HCT116 (cell line): ENCODE data around the gene RAET1L.

Experiments
- CBX3 ChIP-seq: IDR thresholded peaks from 2 replicates; pipeline ENCODE4 v1.6.1; 2012; ENCODE audit warnings: low read depth
- EGR1 ChIP-seq: IDR thresholded peaks from 2 replicates; pipeline ENCODE4 v1.6.1; 2012; ENCODE audit warnings: low read depth
- ELF1 ChIP-seq: IDR thresholded peaks from 2 replicates; pipeline ENCODE4 v1.6.1; 2012; ENCODE audit warnings: low read depth, borderline replicate concordance
- EZH2 ChIP-seq: fragments of 200-600 bp; sonication (generic); IDR thresholded peaks from 2 replicates; pipeline ENCODE4 v1.6.1; 2017; ENCODE audit warnings: antibody characterized with exemption, mixed run types
- EZH2phosphoT487 ChIP-seq: fragments of 200-600 bp; IDR thresholded peaks from 2 replicates; pipeline ENCODE4 v1.6.1; 2018; ENCODE audit warnings: antibody characterized with exemption, borderline replicate concordance
- POLR2A ChIP-seq: IDR thresholded peaks from 2 replicates; pipeline ENCODE4 v1.7.0; 2011; ENCODE audit warnings: borderline replicate concordance; ENCODE audit not compliant: insufficient read depth, insufficient read length; ENCODE audit errors: extremely low read depth
- POLR2AphosphoS5 ChIP-seq: IDR thresholded peaks from 2 replicates; pipeline ENCODE4 v1.6.1; 2011; ENCODE audit warnings: mild to moderate bottlenecking, low read depth, low read length, moderate library complexity
- RAD21 ChIP-seq: IDR thresholded peaks from 2 replicates; pipeline ENCODE4 v1.6.1; 2012; ENCODE audit warnings: low read depth, mild to moderate bottlenecking
- SP1 ChIP-seq: IDR thresholded peaks from 2 replicates; pipeline ENCODE4 v1.6.1; 2012; ENCODE audit warnings: low read depth
- SRF ChIP-seq: IDR thresholded peaks from 2 replicates; pipeline ENCODE4 v1.6.1; 2012; ENCODE audit warnings: low read depth
- TF ChIP-seq, protein P1 (sequence below), 3 experiments: fragments of 200-600 bp in 1 of 3; sonication (generic) in 1 of 3; IDR thresholded peaks in 2 of 3; conservative IDR thresholded peaks in 1 of 3; 2 replicates each; pipeline ENCODE4 v1.5.1; 2012 to 2017; ENCODE audit warnings: low read depth in 2 of 3, low read length in 2 of 3, antibody characterized with exemption in 1 of 3, borderline replicate concordance in 1 of 3, control low read depth in 1 of 3, mild to moderate bottlenecking in 1 of 3, mixed read lengths in 1 of 3, mixed run types in 1 of 3, moderate library complexity in 1 of 3; ENCODE audit not compliant: insufficient read depth in 1 of 3
- TF ChIP-seq, protein P2 (sequence below): IDR thresholded peaks from 2 replicates; pipeline ENCODE4 v1.6.1; 2012; ENCODE audit warnings: low read depth
- TF ChIP-seq, protein P3 (sequence below): IDR thresholded peaks from 2 replicates; pipeline ENCODE4 v1.6.1; 2012

- TF ChIP-seq RAD21 (no peak), SP1 (no peak), POLR2AphosphoS5 (no peak), POLR2A (no peak), EGR1 (no peak), EZH2phosphoT487 (no peak), EZH2 (no peak), SRF (no peak), CBX3 (no peak), ELF1 (no peak)
- TF ChIP-seq, protein P1, sequence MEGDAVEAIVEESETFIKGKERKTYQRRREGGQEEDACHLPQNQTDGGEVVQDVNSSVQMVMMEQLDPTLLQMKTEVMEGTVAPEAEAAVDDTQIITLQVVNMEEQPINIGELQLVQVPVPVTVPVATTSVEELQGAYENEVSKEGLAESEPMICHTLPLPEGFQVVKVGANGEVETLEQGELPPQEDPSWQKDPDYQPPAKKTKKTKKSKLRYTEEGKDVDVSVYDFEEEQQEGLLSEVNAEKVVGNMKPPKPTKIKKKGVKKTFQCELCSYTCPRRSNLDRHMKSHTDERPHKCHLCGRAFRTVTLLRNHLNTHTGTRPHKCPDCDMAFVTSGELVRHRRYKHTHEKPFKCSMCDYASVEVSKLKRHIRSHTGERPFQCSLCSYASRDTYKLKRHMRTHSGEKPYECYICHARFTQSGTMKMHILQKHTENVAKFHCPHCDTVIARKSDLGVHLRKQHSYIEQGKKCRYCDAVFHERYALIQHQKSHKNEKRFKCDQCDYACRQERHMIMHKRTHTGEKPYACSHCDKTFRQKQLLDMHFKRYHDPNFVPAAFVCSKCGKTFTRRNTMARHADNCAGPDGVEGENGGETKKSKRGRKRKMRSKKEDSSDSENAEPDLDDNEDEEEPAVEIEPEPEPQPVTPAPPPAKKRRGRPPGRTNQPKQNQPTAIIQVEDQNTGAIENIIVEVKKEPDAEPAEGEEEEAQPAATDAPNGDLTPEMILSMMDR (IDR thresholded peaks at IDR 0.05 in 2 of 3, conservative IDR thresholded peaks at IDR 0.05 in 1 of 3; ENCODE audit: borderline replicate concordance in 1 of 3, insufficient read depth in 1 of 3, low read depth in 2 of 3, low read length in 2 of 3): no peak
- TF ChIP-seq, protein P2, sequence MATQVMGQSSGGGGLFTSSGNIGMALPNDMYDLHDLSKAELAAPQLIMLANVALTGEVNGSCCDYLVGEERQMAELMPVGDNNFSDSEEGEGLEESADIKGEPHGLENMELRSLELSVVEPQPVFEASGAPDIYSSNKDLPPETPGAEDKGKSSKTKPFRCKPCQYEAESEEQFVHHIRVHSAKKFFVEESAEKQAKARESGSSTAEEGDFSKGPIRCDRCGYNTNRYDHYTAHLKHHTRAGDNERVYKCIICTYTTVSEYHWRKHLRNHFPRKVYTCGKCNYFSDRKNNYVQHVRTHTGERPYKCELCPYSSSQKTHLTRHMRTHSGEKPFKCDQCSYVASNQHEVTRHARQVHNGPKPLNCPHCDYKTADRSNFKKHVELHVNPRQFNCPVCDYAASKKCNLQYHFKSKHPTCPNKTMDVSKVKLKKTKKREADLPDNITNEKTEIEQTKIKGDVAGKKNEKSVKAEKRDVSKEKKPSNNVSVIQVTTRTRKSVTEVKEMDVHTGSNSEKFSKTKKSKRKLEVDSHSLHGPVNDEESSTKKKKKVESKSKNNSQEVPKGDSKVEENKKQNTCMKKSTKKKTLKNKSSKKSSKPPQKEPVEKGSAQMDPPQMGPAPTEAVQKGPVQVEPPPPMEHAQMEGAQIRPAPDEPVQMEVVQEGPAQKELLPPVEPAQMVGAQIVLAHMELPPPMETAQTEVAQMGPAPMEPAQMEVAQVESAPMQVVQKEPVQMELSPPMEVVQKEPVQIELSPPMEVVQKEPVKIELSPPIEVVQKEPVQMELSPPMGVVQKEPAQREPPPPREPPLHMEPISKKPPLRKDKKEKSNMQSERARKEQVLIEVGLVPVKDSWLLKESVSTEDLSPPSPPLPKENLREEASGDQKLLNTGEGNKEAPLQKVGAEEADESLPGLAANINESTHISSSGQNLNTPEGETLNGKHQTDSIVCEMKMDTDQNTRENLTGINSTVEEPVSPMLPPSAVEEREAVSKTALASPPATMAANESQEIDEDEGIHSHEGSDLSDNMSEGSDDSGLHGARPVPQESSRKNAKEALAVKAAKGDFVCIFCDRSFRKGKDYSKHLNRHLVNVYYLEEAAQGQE: no peak
- TF ChIP-seq, protein P3, sequence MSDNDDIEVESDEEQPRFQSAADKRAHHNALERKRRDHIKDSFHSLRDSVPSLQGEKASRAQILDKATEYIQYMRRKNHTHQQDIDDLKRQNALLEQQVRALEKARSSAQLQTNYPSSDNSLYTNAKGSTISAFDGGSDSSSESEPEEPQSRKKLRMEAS: no peak
Observed at GRCh38 chr6:150069706-150070105, 44.4 kb upstream of the RAET1L start.
